ENCODE measurements around the gene SPAG9.

DNA sequence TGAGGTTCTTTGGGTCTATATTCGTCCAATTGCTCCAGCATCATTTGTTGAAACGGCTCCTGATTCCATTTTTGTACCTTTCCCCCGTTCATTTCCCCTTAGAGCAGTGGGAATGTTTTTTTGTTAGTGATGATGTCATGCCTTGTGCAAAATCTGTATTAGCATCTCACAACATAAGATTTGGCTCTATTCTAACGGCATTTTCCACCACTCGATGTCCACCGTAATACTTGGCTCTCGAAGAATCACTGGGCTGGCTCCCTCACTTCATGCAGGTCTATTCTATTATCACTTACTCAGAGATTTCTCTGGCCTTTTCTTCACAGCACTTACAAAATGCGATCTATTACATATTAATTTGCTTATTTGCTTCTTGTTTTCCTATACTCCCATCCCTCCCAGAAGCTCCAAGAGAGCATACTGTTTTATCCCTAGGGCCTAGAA lies 32.1 kb upstream of the SPAG9 start:
- no peak for TF ChIP-seq CTCF (IDR thresholded peaks at IDR 0.05)
- no peak for TF ChIP-seq ZFX (IDR thresholded peaks at IDR 0.05; ENCODE audit: borderline replicate concordance)
